Stomach (tissue), 9 donors: ENCODE data around the gene HEXIM1. TPM values are rescaled to one million over a fixed set of nuclear protein-coding genes. Genes with fewer than 3 reads are reported as not detected.

ENCODE experiments used
- DNase-seq, 2 donors: peaks; one replicate each; pipeline versions ENCODE4 v3.0.0 to v3.0.0-alpha.2; 2013 to 2019
- H3K27ac ChIP-seq, 5 donors: fragments of 200-600 bp in 4 of 5; sonication (generic) in 4 of 5; one replicate each; pipeline ENCODE4 v1.5.1; 2013 to 2019; ENCODE audit warnings: mild to moderate bottlenecking in 1 of 5, moderate library complexity in 1 of 5
- H3K27me3 ChIP-seq, 3 donors: fragments of 200-600 bp; sonication (generic); one replicate each; pipeline ENCODE4 v1.5.1; 2017 to 2019; ENCODE audit warnings: mixed run types in 1 of 3
- H3K36me3 ChIP-seq, 4 donors: fragments of 200-600 bp; sonication (generic); 1 replicate in 3 of 4; 2 replicates in 1 of 4; pipeline ENCODE4 v1.5.1; 2016 to 2019
- H3K4me1 ChIP-seq, 4 donors: fragments of 200-600 bp; sonication (generic); one replicate each; pipeline ENCODE4 v1.5.1; 2016 to 2019
- H3K4me3 ChIP-seq, 4 donors: fragments of 200-600 bp; sonication (generic) in 3 of 4; one replicate each; pipeline ENCODE4 v1.5.1; 2016 to 2019; ENCODE audit warnings: mild to moderate bottlenecking in 1 of 4
- H3K9me3 ChIP-seq, 4 donors: fragments of 200-600 bp; sonication (generic); one replicate each; pipeline ENCODE4 v1.5.1; 2016 to 2019
- EP300 ChIP-seq: sonication (generic); formaldehyde crosslinking; IDR thresholded peaks from one replicate; pipeline ENCODE4 v1.6.1; 2017; ENCODE audit warnings: antibody characterized with exemption
- POLR2A ChIP-seq, 4 donors: fragments of 450-650 bp; IDR thresholded peaks; one replicate each; pipeline ENCODE4 v1.6.1; 2016; ENCODE audit warnings: antibody characterized with exemption in 4 of 4, control low read depth in 2 of 4, mild to moderate bottlenecking in 1 of 4, moderate library complexity in 1 of 4
- POLR2AphosphoS5 ChIP-seq, 3 donors: sonication (generic); formaldehyde crosslinking; IDR thresholded peaks; one replicate each; pipeline ENCODE4 v1.6.1; 2016; ENCODE audit warnings: antibody characterized with exemption in 3 of 3
- WGBS, 5 donors: extraction: QIAGEN DNeasy Blood & Tissue Kit in 3 of 5; methylation state at CpG; one replicate each; pipeline versions ENCODE4 v1.1.5 to v1.1.7; 2013 to 2018; 5-methylcytosine and 5-hydroxymethylcytosine counted together
- intact Hi-C: fragments of 100-400 bp; cut with DNase I; formaldehyde crosslinking; loops from one replicate; pipeline ENCODE4 v1.15.1; 2023; ENCODE audit warnings: low total_unique reads
- polyA plus RNA-seq, 3 donors: library from polyadenylated mRNA; stranded (reverse); fragments of 200-250 nt; gene quantifications; one replicate each; pipeline ENCODE4 v1.2.3, GENCODE V29; 2013
- total RNA-seq, 5 donors: library from RNA; depleted of rRNA; stranded (reverse); fragments of >200 nt; gene quantifications; one replicate each; pipeline versions ENCODE4 v1.1.0 to v1.2.3, GENCODE V29; 2014 to 2016
- TF ChIP-seq, protein P1 (sequence below), 7 experiments: fragments of 450-650 bp in 4 of 7; fragments of 200-600 bp in 3 of 7; sonication (generic) in 3 of 7; IDR thresholded peaks; one replicate each; pipeline ENCODE4 v1.5.1; 2016 to 2019; ENCODE audit warnings: antibody characterized with exemption in 7 of 7, control low read depth in 2 of 7, mild to moderate bottlenecking in 1 of 7
- donor health status: healthy with polysubstance abuse.
- donor health status: Bipolar disorder and iron deficiency.
- donor health status: healthy.

Gene HEXIM1
- total and polyA plus RNA-seq, 8 donors, result 6.4 to 23.8 (median 15.7) TPM

DNA sequence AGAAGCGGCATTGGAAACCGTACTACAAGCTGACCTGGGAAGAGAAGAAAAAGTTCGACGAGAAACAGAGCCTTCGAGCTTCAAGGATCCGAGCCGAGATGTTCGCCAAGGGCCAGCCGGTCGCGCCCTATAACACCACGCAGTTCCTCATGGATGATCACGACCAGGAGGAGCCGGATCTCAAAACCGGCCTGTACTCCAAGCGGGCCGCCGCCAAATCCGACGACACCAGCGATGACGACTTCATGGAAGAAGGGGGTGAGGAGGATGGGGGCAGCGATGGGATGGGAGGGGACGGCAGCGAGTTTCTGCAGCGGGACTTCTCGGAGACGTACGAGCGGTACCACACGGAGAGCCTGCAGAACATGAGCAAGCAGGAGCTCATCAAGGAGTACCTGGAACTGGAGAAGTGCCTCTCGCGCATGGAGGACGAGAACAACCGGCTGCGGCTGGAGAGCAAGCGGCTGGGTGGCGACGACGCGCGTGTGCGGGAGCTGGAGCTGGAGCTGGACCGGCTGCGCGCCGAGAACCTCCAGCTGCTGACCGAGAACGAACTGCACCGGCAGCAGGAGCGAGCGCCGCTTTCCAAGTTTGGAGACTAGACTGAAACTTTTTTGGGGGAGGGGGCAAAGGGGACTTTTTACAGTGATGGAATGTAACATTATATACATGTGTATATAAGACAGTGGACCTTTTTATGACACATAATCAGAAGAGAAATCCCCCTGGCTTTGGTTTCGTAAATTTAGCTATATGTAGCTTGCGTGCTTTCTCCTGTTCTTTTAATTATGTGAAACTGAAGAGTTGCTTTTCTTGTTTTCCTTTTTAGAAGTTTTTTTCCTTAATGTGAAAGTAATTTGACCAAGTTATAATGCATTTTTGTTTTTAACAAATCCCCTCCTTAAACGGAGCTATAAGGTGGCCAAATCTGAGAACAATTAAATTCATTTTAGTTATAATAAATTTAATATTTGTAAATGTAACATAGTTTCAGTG lies 1.7 kb downstream of the HEXIM1 start:
- Histone ChIP-seq H3K36me3 (no peaks in the 10 kb centered on the region), H3K4me3 (peak overlapping the region; percentile 82 to 92 (median 83)), H3K9me3 (no peaks in the 10 kb centered on the region), H3K27me3 (no peaks in the 10 kb centered on the region), H3K4me1 (peaks cover 36 to 71% (median 50%) of the 10 kb centered on the region in 4 donors), H3K27ac (peak overlapping the region; percentile 89 to 99 (median 97))
- DNase-seq, result peak; percentile 65 to 87
- 0 to 2% (median 1%) methylated on average over 48 to 56 of the region's 56 CpGs for WGBS, 5 donors
- intact Hi-C loops, result no loop called here
- peak in 1 of 4 donors; percentile 5 for TF ChIP-seq POLR2A (IDR thresholded peaks at IDR 0.05)
- peak in 2 of 3 donors; percentile 8 to 46 for TF ChIP-seq POLR2AphosphoS5 (IDR thresholded peaks at IDR 0.05)
- TF ChIP-seq, protein P1, sequence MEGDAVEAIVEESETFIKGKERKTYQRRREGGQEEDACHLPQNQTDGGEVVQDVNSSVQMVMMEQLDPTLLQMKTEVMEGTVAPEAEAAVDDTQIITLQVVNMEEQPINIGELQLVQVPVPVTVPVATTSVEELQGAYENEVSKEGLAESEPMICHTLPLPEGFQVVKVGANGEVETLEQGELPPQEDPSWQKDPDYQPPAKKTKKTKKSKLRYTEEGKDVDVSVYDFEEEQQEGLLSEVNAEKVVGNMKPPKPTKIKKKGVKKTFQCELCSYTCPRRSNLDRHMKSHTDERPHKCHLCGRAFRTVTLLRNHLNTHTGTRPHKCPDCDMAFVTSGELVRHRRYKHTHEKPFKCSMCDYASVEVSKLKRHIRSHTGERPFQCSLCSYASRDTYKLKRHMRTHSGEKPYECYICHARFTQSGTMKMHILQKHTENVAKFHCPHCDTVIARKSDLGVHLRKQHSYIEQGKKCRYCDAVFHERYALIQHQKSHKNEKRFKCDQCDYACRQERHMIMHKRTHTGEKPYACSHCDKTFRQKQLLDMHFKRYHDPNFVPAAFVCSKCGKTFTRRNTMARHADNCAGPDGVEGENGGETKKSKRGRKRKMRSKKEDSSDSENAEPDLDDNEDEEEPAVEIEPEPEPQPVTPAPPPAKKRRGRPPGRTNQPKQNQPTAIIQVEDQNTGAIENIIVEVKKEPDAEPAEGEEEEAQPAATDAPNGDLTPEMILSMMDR (IDR thresholded peaks at IDR 0.05), result no peak

DNA sequence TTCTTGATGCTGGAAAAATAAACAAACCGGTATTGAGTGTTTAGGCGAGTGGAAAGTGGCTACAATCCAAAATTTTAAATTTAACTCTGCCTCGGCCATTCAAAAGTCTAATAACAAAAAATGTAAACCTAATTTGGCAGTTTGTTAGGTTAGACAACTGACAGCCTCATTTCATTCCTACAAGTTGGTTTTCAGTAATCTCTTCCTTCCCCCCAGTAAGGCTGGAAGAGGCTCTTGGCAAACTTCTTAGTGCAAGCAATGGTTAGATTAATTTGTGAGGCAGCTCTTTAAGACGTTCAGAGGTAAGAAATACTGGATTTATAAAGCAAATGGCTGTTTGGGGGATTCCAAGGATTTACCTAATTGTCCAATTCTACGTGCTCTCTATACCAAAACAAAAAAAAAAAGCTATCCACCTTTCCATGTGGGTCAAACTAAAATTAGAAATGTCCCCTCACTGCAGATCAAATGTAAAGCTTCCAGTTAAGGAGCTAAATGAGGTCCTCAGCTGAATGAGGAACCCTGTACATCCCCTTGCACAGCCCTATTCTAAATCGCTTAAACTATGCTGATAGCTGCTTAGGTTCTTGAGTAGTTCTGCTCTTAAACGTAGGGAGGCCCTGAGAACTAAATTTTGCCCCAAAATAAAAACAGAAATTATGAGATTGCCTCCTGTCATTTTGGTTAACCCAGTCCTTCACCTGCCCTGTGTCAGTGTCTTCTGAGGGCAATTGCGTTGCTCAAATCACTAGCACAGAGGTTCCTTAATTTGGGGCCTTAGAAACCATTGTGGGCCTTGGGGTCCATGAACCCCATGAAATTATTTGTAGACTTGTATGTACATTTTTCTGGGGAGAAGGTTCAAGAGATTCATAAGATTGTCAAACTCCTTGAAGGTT lies 2.9 kb downstream of the HEXIM1 start:
- intact Hi-C loops, result no loop called here
- H3K4me1 ChIP-seq, result peaks cover 40 to 73% (median 51%) of the 10 kb centered on the region in 4 donors
- H3K36me3 ChIP-seq, result no peaks in the 10 kb centered on the region
- DNase-seq, result peak in 1 of 2 donors; percentile 41
- no peaks in the 10 kb centered on the region for H3K27me3 ChIP-seq
- peak overlapping the region; percentile 82 to 92 (median 83) for H3K4me3 ChIP-seq
- H3K27ac ChIP-seq, result peak overlapping the region; percentile 47 to 99 (median 97)
- 18 to 29% (median 20%) methylated on average over 8 of the region's 8 CpGs for WGBS, 5 donors
- TF ChIP-seq POLR2A (IDR thresholded peaks at IDR 0.05), result no peak
- TF ChIP-seq EP300, result no peak
- no peak for TF ChIP-seq POLR2AphosphoS5 (IDR thresholded peaks at IDR 0.05)
- TF ChIP-seq, protein P1 (IDR thresholded peaks at IDR 0.05), result no peak
- H3K9me3 ChIP-seq, result no peaks in the 10 kb centered on the region

DNA sequence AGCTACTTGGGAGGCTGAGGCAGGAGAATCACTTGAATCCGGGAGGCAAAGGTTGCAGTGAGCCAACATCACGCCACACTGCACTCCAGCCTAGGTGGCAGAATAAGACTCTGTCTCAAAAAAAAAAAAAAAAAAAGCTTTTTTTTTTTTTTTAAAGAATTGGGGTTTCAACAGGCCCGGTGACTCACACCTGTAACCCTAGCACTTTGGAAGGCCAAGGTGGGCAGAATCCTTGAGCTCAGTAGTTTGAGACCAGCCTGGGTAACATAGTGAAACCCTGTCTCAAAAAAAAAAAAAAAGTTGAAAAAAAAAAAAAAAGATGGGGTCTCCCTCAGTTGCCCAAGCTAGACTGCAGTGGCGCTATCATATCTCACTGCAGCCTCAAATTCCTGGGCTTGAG lies 6.8 kb downstream of the HEXIM1 start:
- H3K4me1 ChIP-seq, result peaks cover 64 to 98% (median 76%) of the 10 kb centered on the region in 4 donors
- intact Hi-C loops, result no loop called here

More for the DNA sequence above, 6.8 kb downstream of the HEXIM1 start:
- no peaks in the 10 kb centered on the region for H3K27me3 ChIP-seq
- TF ChIP-seq POLR2A (IDR thresholded peaks at IDR 0.05) (no peak), POLR2AphosphoS5 (IDR thresholded peaks at IDR 0.05) (no peak), EP300 (no peak)
- TF ChIP-seq, protein P1 (IDR thresholded peaks at IDR 0.05), result no peak
- DNase-seq, result no peak
- WGBS, 5 donors, result 80 to 92% (median 83%) methylated on average over 4 of the region's 4 CpGs
- H3K27ac ChIP-seq, result peak overlapping the region in 3 of 5 donors; percentile 14 to 50 (median 41)
- no peaks in the 10 kb centered on the region for H3K36me3 ChIP-seq
- H3K4me3 ChIP-seq, result no peak overlapping the region
- no peaks in the 10 kb centered on the region for H3K9me3 ChIP-seq
